CD1c-positive myeloid dendritic cell (primary cell): ENCODE results near the gene C16orf54.
"Not testable (repeated sequence)": the region's sequence is repeated elsewhere in the genome, so short reads cannot be mapped to it uniquely, and the experiment has no call there.

Source experiments
- DNase-seq: peaks from one replicate; pipeline ENCODE4 v3.0.0-alpha.2; 2016; ENCODE audit errors: extremely low spot score

Gene C16orf54

GRCh38 chr16:29769507-29769906 is 23.7 kb upstream of the C16orf54 start:
- no peak for DNase-seq

- DNase-seq = no peak
These were observed 21.3 kb upstream of the C16orf54 start for GRCh38 chr16:29767062-29767461.

- DNase-seq = no peak
These were observed 20.8 kb upstream of the C16orf54 start for GRCh38 chr16:29766571-29766970.

- no peak for DNase-seq
These were observed 19.6 kb upstream of the C16orf54 start for GRCh38 chr16:29765167-29766032.

- no peak for DNase-seq
These were observed 17.5 kb upstream of the C16orf54 start for GRCh38 chr16:29763326-29763725.

GRCh38 chr16:29761882-29762281 is 16.1 kb upstream of the C16orf54 start:
- DNase-seq = no peak

- not testable (repeated sequence) for DNase-seq
These were observed 15.5 kb upstream of the C16orf54 start for GRCh38 chr16:29761280-29761651.

- DNase-seq = no peak
These were observed 14.9 kb upstream of the C16orf54 start for GRCh38 chr16:29760567-29761279.

- no peak for DNase-seq
These were observed 12.2 kb upstream of the C16orf54 start for GRCh38 chr16:29757950-29758466.

- not testable (repeated sequence) for DNase-seq
These were observed 11.3 kb upstream of the C16orf54 start for GRCh38 chr16:29757086-29757485.

- DNase-seq = no peak
These were observed 10.9 kb upstream of the C16orf54 start for GRCh38 chr16:29756654-29757053.

- no peak for DNase-seq
These were observed 7.7 kb upstream of the C16orf54 start for GRCh38 chr16:29753516-29753915.

- DNase-seq = not testable (repeated sequence)
These were observed 3.0 kb upstream of the C16orf54 start for GRCh38 chr16:29748760-29749149.

- DNase-seq = no peak
These were observed 2.4 kb upstream of the C16orf54 start for GRCh38 chr16:29747947-29748759.

GRCh38 chr16:29746518-29746917 is 728 bp upstream of the C16orf54 start:
- not testable (repeated sequence) for DNase-seq

- DNase-seq = peak; percentile 85
These were observed 503 bp downstream of the C16orf54 start for GRCh38 chr16:29745121-29745852.

- DNase-seq = no peak
These were observed 1.2 kb downstream of the C16orf54 start for GRCh38 chr16:29744541-29745101.

- no peak for DNase-seq
These were observed 1.8 kb downstream of the C16orf54 start for GRCh38 chr16:29743827-29744531.

GRCh38 chr16:29743475-29743826 is 2.3 kb downstream of the C16orf54 start:
- no peak for DNase-seq

- DNase-seq = no peak
These were observed 3.0 kb downstream of the C16orf54 start for GRCh38 chr16:29742683-29743275.
